ENCODE measurements around the gene PAQR7. TPM values are rescaled to one million over a fixed set of nuclear protein-coding genes. Genes with fewer than 3 reads are reported as not detected.

The PAQR7 gene
- total RNA-seq, 1 donor from 2014 or later, result 6.9 TPM

- H3K4me1 ChIP-seq, result peaks cover 7 to 16% of the 10 kb centered on the region in 2 donors
- no peak overlapping the region for H3K4me3 ChIP-seq
- H3K27ac ChIP-seq, result no peak overlapping the region
- no peaks in the 10 kb centered on the region for H3K36me3 ChIP-seq
- TF ChIP-seq CTCF (IDR thresholded peaks at IDR 0.05), result no peak
- H3K9me3 ChIP-seq, result no peaks in the 10 kb centered on the region
- DNase-seq (ENCODE audit: low spot score in 2 of 2), result no peak
- no peaks in the 10 kb centered on the region for H3K27me3 ChIP-seq
- intact Hi-C loops (cut with DNase I), result no loop called here
Observed at GRCh38 chr1:25872713-25873112, 2.8 kb downstream of the PAQR7 start.

GRCh38 chr1:25871704-25872494 is 3.6 kb downstream of the PAQR7 start:
- DNase-seq (ENCODE audit: low spot score in 2 of 2), result no peak
- Histone ChIP-seq H3K27me3 (no peaks in the 10 kb centered on the region), H3K4me1 (peaks cover 7 to 16% of the 10 kb centered on the region in 2 donors), H3K9me3 (no peaks in the 10 kb centered on the region), H3K36me3 (no peaks in the 10 kb centered on the region), H3K27ac (no peak overlapping the region), H3K4me3 (no peak overlapping the region)
- TF ChIP-seq CTCF (IDR thresholded peaks at IDR 0.05), result no peak
- intact Hi-C loops (cut with DNase I), result no loop called here

DNA sequence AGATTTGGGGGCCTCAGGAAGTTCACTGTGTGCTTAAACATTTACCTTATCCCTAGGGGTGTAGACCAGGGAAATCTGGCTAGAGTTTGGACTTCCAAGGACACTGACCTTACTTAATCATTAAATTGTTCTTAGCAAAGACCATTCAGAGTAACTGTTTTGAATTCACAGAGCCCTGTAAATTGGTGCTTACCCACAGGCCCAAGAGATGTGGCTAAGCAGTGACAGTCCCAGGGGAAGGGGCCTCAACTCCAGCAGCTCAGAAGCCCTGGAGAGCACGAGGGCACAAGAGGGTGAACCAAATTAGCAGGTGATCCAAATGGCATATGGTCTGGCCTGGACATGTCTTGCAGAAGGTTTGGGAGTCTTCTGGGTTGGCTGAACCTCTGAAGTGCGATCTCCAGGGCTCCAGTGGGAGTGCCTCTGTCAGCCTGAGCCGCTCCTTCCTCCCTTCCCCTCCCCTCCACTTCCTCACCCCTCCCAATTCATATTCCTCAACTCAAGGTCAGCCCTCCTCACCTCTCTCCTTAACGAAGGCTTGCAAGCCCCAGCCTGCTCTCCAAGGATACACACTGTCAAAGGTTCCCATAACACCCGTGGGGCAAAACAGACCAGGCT is 4.3 kb downstream of the PAQR7 start:
- Histone ChIP-seq H3K4me1 (peaks cover 7 to 16% of the 10 kb centered on the region in 2 donors), H3K4me3 (no peak overlapping the region), H3K36me3 (no peaks in the 10 kb centered on the region), H3K27ac (no peak overlapping the region), H3K27me3 (no peaks in the 10 kb centered on the region), H3K9me3 (no peaks in the 10 kb centered on the region)
- intact Hi-C loops (cut with DNase I), result no loop called here
- DNase-seq (ENCODE audit: low spot score in 2 of 2), result no peak
- TF ChIP-seq CTCF (IDR thresholded peaks at IDR 0.05), result no peak

- Histone ChIP-seq H3K27ac (no peak overlapping the region), H3K27me3 (no peaks in the 10 kb centered on the region), H3K4me3 (no peak overlapping the region), H3K36me3 (no peaks in the 10 kb centered on the region), H3K9me3 (no peaks in the 10 kb centered on the region), H3K4me1 (peaks cover 7 to 12% of the 10 kb centered on the region in 2 donors)
- no peak for DNase-seq (ENCODE audit: low spot score in 2 of 2)
- intact Hi-C loops (cut with DNase I), result no loop called here
- no peak for TF ChIP-seq CTCF (IDR thresholded peaks at IDR 0.05)
Observed at GRCh38 chr1:25870614-25871013, 4.9 kb downstream of the PAQR7 start.

- no peak overlapping the region for H3K27ac ChIP-seq
- H3K4me1 ChIP-seq, result peaks cover 7 to 11% of the 10 kb centered on the region in 2 donors
- no peaks in the 10 kb centered on the region for H3K9me3 ChIP-seq
- intact Hi-C loops (cut with DNase I), result no loop called here
- DNase-seq (ENCODE audit: low spot score in 2 of 2), result no peak
- no peak overlapping the region for H3K4me3 ChIP-seq
- H3K36me3 ChIP-seq, result no peaks in the 10 kb centered on the region
- TF ChIP-seq CTCF (IDR thresholded peaks at IDR 0.05), result no peak
- H3K27me3 ChIP-seq, result no peaks in the 10 kb centered on the region
Observed at GRCh38 chr1:25869909-25870606, 5.5 kb downstream of the PAQR7 start.

Measured in ascending aorta (tissue), 2 donors.